Measurements from ENCODE around the gene FAM210B.
A peak's percentile ranks its signal among the peaks of the same experiment; 100 is the strongest.

DNA sequence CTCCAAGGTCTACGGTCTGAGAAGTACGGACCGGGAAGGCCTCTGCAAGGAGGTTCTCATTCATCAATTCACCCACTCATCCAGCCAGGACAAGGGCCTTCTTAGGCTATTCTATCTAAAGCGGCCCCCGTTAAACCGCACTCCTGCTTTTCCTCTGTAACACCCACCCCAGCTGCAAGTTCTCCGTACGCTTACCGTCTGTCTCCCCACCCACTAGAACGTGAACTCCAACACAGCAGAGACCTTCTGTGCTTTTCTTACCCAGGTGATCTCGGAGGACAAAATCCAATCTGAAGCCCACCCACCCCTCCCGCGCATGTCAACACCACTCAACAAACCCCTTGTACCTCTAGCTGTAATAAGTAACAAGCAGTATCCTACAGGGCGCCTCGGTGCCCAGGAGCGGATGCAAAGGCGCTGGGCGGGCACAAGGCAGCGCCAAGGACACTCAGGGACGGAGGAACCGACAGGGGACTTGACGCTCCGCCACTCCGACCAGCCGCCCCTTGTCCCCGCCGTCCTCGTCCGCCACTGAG lies 32.9 kb downstream of the FAM210B start:
- TF ChIP-seq, protein P1, sequence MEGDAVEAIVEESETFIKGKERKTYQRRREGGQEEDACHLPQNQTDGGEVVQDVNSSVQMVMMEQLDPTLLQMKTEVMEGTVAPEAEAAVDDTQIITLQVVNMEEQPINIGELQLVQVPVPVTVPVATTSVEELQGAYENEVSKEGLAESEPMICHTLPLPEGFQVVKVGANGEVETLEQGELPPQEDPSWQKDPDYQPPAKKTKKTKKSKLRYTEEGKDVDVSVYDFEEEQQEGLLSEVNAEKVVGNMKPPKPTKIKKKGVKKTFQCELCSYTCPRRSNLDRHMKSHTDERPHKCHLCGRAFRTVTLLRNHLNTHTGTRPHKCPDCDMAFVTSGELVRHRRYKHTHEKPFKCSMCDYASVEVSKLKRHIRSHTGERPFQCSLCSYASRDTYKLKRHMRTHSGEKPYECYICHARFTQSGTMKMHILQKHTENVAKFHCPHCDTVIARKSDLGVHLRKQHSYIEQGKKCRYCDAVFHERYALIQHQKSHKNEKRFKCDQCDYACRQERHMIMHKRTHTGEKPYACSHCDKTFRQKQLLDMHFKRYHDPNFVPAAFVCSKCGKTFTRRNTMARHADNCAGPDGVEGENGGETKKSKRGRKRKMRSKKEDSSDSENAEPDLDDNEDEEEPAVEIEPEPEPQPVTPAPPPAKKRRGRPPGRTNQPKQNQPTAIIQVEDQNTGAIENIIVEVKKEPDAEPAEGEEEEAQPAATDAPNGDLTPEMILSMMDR (IDR thresholded peaks at IDR 0.05), result peak in 1 of 7 experiments; percentile 8
- TF ChIP-seq POLR2A (IDR thresholded peaks at IDR 0.05), result no peak
